Measurements from ENCODE around the gene SLC39A11.

GRCh38 chr17:72772331-72772821 is 320.1 kb downstream of the SLC39A11 start:
- TF ChIP-seq, protein P1, sequence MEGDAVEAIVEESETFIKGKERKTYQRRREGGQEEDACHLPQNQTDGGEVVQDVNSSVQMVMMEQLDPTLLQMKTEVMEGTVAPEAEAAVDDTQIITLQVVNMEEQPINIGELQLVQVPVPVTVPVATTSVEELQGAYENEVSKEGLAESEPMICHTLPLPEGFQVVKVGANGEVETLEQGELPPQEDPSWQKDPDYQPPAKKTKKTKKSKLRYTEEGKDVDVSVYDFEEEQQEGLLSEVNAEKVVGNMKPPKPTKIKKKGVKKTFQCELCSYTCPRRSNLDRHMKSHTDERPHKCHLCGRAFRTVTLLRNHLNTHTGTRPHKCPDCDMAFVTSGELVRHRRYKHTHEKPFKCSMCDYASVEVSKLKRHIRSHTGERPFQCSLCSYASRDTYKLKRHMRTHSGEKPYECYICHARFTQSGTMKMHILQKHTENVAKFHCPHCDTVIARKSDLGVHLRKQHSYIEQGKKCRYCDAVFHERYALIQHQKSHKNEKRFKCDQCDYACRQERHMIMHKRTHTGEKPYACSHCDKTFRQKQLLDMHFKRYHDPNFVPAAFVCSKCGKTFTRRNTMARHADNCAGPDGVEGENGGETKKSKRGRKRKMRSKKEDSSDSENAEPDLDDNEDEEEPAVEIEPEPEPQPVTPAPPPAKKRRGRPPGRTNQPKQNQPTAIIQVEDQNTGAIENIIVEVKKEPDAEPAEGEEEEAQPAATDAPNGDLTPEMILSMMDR (IDR thresholded peaks at IDR 0.05) = no peak
- no peak for TF ChIP-seq POLR2A (IDR thresholded peaks at IDR 0.05)

Data from testis (tissue), 2 donors.